GM19351 (cell line): ENCODE data around the gene ZNF783.
A peak's percentile ranks its signal among the peaks of the same experiment; 100 is the strongest.

Experiments
- ATAC-seq: cut with Tn5 transposase; IDR thresholded peaks from one replicate; pipeline ENCODE4 v1.9.1; 2021; ENCODE audit warnings: mild to moderate bottlenecking, moderate library complexity; ENCODE audit not compliant: unreplicated experiment

The ZNF783 gene

DNA sequence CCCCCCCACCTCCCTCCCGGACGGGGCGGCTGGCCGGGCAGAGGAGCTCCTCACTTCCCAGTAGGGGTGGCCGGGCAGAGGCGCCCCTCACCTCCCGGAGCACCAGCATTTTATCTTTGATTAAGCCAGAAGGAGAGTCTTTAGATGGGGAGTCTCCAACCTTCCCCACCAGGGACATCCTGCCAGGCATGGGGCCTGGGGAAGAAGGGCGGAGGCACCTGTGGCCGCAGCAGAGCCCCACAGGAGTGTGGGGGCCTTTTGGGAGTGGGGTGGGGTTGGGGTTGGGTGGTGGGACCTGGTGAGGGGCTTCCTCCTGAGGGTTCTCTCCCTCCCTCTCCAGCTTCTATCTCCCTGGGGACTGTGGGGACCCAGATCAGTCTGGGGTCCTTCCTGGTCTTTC lies 18.2 kb downstream of the ZNF783 start:
- ATAC-seq, result no peak

DNA sequence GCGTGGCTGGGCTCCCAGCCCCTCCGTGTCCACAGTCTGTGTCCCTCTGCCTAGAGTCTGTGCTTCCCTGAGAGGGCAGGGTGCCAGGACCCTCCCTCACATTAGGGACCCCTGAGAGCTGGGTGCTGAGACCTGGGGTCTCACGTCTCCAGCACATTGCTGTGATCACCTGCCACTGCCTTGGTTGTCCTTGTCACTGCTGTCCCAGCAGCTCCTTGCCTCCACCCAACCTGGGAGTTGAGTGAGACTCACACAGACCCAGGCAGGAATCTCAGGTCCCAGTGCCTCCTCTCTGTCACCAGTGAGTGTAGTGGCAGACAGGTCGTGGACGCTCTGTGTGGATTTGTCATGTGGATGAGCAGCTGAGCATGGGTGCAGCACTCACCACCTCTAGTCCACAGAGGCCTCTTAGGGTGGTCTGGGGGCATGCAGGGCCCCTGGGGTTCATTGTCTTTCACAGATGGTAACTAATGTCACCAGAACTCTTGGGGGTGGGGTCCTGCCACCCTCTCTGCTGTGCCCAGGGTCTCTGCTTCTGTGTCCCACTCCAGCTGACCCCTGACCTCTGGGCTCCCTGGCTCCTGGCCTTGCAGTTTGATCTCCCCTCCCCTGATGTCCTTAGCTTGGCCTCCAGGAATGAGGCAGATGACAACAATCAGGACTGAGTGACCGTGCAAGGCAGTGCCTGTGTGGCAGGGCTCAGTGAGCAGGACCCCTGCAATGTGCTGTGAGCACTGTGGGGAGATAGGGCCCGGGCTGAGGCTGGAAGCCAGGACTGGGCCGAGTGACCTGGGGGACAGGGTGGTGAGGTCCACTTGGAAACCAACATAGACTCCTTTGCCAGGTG lies 18.9 kb downstream of the ZNF783 start:
- no peak for ATAC-seq

DNA sequence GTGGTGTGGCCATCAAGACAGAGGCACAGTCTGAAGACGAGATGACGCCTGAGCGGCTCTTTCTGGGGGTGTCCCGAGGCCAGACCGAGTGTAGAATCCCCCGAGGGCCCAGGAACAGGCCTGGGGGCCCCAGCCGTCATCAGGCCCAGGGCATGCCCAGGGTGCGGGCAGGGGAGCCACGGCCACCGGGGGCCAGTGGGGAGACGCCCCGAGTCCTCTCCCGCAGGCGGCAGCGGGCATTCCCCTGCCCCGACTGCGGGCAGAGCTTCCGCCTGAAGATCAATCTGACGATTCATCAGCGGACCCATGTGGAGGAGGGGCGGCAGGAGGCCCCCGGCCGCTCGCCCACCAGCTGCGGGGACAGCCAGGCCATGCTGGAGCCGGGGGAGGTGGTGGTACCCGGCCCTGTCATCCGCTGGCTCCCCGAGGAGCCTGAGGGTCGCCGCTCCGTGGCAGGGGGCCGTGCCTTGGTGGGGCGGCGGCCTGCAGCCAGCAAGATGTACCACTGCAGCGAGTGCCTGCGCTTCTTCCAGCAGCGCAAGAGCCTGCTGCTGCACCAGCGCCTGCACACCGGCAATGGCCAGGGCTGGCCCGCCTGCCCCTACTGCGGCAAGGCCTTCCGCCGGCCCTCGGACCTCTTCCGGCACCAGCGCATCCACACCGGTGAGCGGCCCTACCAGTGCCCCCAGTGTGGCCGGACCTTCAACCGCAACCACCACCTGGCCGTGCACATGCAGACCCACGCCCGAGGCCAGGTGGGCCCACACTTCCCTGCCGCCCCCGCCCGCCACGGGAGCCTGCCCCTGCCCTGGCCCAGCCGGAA lies 19.7 kb downstream of the ZNF783 start:
- no peak for ATAC-seq

DNA sequence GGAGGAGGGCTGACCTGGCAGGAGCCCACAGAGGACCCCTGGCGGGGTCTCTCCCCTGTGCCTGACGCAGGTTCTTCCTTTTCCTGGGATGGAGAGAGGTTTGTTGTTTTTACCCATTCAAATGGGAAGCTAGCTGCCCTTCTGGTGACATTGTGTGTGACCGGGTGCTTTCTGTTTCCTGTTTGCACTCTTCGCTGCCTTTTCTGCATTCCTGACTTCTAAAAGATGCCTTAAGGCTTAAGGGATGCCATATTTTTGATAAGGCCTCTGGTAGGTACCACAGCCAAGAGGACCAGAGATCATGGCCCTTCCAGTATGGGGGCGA lies 20.3 kb downstream of the ZNF783 start:
- ATAC-seq, result no peak

DNA sequence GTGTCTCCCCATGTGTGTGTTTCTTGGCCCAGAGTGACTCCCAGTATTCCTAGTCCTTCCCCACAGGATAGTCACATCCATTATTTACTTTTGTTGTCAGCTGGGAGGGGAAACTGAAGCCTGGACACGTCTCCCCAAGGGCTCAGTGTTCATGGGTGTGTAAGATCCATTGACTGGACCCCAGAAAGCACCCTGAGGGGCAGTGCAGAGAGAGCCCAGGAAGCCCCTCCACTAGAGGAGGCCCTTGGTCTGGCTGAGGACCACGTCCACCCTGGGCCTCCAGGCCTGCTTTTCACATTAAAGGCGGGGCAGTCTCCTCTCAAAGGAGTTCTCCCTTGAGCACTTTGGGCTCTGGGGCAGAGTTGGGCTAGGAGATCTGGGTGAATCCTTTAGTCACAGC lies 21.3 kb downstream of the ZNF783 start:
- no peak for ATAC-seq

DNA sequence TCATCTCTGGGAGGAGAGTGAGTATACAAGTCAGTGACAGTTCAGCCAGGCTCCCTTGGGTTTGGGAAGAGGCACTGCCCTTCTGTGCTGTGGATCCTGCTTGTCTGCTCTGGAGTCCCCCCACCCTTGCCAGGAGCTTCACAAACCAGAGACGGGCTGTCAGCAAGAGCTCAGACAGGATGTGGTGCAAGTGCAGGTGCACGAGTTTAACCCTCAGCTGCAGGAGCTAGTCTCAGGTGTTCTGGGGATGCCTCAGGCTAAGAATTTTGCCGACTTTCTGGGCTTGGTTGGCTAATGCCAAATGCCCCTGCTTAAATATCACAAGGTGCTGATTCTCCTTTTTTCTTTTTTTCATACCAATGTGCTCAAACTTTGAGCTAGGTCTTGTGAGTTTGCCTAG lies 22.3 kb downstream of the ZNF783 start:
- ATAC-seq, result peak; percentile 21

DNA sequence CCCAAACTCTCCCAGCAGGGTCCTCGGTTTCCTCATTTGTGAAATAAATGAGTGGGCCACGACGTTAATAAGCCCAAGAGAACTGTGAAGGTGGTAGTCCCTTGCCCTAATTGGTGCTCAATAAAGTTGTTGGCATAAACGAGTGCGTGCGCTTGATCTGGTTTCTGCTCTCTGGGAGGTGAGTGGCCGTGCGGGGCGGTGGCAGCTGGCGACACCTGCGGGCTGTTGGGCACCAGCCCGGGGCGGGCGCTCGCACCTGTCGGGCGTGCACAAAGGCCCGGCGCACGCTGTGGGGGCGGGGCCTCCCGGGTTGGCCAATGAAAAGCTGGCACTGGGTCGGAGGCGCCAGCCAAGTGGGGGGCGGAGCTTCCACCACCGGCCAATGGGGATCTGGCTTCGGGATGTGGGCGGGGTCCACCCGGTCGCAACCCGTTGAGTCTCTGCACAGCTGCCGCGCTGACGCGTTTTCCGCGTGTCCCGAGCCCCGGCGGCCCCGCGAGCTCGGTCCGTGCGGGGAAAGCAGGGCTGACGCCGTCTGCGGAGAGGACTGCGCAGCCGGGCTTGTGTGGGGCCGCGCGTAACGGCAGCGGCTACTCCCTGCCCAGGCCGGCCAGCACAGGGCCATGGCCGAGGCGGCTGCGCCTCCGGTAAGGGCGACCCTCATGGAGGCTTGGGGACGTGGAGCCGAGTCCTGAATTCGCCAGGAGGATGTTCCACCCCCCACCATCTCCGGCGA lies 23.0 kb downstream of the ZNF783 start:
- ATAC-seq, result peak; percentile 96

DNA sequence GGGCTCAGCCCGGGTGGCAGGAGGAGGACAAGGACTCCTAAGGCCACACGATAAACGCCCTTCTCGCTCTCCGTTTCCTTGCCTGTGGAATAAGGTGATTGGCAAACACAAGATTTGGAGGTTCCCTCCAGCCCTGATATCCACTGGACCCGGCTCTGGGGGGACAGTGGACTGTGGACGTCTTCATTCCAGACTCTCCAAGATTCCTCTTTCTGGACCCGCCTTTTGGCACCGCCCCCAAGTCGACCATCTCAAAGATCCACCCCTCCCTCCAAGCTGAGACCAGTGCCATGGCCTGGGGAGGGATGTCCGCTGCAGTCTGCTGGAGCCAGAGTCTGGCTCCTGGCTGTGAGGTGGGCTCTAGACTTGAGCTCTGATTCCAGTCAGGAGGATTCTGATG lies 23.6 kb downstream of the ZNF783 start:
- no peak for ATAC-seq

DNA sequence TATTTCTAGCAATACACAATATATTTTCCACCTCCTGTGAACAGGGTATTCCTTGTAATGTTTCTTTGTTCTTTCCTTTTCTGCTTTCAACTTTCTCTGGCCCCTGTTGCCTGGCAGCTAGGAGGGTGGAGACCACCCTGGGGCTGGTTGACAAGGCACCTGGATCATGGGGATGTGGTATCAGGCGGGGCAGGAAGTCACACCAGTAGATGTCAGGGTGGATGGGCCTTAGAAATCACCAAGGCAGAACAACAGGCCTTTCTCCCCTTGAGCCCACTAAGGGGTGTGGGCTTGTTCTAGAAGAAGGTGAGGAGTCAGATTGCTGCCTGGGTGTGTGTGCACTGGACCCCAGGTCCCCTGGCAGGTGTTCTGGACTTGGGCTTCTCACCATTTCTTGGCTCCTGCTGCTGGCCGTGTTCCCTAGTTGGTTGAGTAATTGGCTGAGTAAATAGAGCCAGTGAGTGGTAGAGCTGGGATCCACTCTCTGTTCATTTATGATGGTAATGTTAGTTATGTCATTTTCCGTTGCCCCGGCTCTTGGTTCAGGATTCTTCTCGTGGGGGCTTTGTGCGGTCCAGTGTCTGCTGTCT lies 24.9 kb downstream of the ZNF783 start:
- no peak for ATAC-seq

DNA sequence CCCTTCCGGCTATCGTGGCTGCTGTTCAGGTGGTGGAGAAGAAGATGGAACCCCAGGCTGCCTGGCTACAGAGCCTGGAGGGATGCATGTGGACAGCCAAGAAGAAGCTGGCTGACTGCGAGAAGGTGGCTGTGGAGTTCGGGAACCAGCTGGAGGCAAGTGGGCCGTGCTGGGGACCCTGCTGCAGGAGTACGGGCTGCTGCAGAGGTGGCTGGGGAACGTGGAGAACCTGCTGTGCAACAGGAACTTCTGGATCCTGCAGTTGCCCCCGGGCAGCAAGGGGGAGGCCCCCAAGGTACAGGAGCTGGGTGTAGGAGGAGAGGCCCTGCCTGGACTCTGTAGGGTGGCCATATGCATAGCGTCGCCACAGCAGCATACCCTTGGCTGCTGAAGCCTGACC lies 25.6 kb downstream of the ZNF783 start:
- ATAC-seq, result no peak

DNA sequence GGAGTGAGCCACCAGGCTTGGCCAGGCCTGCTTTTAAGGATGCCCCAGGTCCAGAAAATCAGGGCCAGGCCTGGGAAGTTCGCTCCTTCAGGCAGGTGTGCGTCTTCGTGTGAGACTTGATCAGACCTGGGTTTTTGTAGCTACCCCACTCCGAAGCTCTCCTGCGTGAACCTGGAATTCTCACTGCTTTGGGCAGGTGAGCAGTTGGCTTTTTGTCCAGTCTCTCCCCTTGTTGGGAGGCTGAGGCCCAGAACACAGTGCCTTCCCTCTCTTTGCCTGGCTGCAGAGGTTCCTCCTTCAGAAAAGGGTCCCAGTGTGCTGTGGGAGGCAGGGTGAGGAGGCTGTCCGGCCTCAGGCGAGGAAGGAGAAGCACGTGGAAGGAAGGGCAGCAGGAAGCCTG lies 27.3 kb downstream of the ZNF783 start:
- ATAC-seq, result no peak

DNA sequence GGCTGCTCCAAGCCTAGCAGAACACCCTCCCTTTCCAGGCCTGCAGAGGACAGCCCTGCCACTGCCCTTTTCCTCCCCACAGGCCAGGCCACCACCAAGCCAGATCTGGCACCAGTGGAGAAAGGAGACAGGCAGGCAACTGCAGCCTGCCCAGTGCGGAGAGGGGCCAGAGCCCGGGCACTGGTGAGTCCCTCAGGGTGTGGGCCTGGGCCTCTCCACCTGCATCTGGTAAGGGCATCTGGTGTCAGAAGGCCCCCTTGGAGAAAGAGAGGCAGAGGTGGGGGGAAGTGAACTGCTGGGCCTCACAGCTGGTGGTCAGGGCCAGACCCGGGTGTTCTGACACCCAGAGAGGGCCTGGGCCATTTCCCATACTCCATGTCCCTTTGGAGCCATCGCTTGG lies 27.9 kb downstream of the ZNF783 start:
- no peak for ATAC-seq

DNA sequence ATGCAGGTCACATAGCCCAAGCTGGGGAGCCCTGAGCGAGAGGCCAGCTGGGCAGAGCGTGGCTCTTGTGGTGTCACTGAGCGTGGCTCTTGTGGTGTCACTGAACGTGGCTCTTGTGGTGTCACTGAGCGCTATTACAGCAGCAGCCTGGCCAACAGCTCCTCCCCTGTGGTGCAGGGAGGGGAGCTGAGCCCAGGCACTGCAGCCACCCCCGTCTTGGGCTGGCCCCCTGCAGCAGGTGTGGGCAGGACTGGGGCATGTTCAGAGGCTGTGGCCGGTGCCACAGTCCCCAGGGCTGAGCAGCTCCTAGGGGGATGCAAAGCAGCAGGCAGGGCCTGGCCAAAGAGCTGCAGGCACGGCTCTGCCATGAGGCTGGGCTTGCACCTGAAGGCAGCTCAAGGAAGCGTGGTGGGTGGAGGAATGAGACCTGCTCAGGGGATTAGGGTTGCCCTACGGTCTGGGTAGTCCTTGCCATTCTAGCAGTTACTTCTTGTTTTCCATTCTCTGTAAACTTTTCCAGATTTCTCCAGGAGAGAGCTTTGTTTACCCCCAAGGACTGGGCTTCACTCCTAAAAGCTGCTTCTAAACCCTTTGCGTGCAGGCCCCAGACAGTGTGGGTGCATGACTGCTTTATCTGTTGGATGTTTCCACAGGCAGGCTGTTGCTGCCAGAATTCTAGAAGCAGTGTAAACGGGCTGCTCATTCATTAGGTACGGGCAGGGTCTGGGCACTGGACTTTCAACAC lies 29.2 kb downstream of the ZNF783 start:
- ATAC-seq, result no peak

DNA sequence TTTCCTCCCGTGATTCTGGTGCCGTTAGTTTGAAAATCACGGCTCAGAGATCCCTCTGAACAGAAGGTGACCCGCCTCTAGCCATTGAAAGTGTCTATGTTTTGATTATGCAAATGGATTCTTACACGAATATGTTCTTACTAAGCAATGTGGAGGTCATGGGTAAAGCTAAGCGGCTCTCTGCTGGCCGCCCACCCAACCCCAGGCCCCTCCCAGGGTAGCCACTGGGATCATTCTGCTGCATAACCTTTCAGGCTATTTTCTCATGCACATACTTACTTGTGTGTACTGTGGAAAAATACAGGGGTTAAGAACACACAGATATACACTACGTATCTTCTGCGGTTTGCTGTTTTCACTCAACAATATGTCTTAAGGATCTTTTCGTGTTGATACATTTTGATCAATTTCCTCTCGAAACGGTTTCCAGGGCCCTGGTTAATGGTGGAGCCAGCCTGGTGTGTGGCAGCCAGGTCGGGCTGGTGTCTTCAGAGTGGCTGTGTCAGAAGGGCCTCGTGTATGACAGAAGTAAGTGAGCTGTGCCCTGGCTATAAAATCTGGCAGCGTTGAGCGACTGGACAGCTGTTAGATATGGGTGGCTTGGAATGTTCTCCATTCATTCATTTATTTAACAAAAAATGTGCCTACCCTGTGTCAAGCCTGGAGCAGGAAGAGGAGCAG lies 29.9 kb downstream of the ZNF783 start:
- no peak for ATAC-seq

DNA sequence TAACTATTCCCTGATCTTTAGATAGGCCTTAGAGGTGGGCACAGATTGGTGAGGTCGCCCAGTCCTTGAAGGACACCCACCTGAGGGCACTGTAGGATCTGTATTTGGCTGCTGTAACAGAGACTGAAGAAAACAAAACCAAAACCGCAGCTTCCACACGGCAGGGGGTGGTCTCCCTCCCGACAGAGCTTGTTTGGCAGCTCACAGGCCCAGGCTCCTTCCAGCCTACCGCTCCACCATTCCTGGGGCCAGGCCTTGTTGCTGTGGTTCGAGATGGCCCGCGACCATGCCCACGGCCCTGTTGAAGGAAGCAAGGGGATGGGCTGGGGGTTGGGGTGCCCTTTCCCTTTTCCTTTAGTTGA lies 30.4 kb downstream of the ZNF783 start:
- no peak for ATAC-seq

DNA sequence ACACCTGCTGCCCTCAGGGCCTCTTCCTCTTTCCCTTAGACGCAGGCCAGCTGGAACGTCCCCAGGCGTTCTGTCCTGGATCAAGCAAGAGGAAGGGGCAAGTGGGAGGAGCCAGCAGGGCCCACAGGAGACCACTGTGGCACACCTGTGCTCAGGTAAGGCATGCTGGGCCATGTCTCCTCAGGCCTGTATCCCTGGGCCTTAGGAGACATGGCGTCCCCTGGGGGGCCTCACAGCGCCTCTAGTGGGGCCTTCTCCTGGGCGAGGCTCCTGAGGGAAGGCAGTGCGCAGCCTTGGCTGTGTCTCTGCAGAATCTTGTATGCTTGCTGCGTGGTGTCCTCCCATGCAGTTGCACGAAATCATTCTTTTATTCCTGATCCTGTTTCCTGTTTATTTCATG lies 31.3 kb downstream of the ZNF783 start:
- ATAC-seq, result no peak

DNA sequence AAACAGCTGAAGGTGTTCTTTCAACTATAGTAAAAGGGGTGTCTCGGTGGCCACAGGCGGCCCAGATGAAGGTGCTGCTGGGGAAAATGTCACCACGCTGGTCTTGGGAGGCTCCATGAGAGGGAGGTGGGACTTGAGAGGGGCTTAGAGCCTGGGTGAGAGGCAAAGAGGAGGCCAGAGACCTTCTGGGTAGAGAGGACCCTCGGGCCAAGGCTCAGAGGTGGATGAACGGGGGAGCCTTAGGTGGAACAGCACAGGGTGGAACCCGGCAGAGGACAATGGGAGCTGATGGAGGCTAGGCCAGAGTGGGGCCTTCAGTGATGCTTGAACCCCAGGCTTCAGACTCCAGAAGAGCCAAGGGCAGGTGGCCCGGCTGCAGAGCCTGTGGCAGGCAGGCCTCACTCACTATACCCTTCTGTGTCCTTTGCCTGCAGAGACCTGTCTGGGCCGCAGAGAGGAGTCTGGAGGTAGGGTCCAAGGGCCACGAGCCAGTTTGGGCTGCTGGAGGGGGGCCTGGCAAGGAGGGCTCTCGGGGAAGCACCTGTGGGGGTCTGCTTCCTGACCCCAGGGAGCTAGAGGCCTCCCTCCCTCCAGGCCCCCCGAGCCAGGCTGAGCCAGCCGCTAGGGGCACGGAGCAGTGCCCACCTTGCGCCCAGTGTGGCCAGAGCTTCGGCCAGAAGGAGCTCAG lies 32.1 kb downstream of the ZNF783 start:
- no peak for ATAC-seq

DNA sequence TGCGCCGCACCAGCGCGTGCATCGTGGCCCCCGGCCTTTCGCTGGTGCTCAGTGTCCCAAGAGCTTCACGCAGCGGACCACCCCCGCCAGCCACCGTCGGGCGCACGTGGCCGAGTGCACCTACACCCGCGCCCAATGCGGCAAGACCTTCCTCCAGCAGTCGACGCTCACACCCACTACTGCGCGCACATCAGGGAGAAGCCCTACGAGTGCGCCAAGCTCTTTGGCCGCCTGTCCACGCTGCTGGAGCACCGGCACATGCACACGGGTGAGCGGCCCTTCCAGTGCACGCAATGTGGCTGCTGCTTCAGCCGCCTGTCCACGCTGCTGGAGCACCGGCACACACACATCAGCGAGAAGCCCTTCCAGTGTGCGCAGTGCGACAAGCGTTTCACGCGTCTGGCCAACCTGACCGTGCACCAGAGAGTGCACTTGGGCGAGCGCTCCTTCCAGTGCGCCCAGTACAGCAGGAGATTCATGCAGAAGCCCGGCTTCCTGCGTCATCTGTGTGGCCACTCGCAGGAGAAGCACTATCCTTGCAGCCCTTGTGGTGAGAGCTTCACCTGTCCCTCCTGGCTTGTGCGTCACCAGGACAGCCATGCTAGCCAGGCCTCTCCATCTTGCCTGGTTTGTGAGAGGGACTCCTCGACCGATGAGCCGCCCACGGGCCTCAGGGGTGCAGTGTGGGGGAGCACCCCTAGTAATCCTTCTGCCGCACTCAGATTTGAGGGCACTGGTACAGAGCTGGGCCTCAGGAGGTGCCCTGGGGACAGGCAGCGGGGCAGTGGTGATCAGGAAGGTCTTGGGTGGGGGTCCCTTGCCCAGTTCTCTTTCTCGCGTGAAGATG lies 32.9 kb downstream of the ZNF783 start:
- no peak for ATAC-seq

DNA sequence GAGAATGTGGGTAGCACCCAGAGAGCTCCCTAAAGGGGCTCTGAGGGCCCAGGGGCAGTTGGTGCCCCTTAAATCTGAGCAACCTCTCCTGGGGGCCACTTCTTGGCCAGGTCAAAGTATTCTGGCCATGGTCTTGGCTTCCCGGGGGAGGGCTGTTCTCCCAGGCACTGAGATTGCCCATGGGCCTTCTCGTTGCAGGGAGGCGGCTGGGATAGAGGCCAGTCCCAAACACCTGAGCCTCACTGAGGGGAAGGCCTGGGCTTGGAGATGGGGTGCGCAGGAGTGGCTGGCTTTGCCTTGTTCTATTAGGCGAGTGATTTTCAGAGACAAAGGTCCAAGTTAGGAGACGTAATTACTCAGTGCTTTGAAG lies 33.5 kb downstream of the ZNF783 start:
- no peak for ATAC-seq
